ENCODE measurements around the gene PRPF38B.

DNA sequence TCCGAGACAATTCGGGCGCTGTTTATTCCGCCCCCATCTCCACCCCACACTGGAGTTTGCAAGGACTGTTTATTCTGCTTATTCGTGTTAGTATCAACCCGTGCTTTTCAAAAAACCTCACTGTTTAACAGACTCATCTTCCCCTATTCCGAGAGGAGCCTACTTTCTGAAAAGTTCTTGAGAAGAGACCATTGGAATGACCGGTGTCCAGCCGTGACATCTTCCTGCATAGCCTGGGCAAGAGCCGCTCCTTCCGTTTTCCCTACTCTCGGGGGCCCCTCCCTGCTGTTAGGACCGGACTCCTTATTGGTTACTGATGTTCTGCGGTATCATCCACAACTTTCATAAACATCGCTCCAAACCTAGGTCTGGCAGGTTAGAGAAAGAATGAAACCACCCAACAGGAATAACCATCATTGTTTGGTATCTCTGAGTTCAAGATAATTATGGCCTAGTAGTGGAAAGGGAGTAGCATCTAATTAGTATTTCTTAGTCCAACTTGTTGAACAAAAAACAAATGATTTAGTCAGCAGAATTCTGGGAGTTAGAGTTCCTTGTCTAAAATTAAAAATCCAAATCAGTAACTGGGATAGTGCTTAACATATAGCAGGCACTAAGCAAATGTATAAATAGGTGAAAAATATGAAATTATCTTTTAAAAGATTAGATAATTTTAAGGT is 55.2 kb downstream of the PRPF38B start:
- peak; percentile 79; the same call in 1 of the 2 replicates for TF ChIP-seq POLR2A (conservative IDR thresholded peaks at IDR 0.05)
- TF ChIP-seq NFIX (CRISPR knock-in tag; IDR thresholded peaks at IDR 0.05; ENCODE audit: low read depth), result no peak
- TF ChIP-seq EZH2 (IDR thresholded peaks at IDR 0.05; ENCODE audit: borderline replicate concordance, low read depth, low read length), result no peak
- TF ChIP-seq, protein P1, sequence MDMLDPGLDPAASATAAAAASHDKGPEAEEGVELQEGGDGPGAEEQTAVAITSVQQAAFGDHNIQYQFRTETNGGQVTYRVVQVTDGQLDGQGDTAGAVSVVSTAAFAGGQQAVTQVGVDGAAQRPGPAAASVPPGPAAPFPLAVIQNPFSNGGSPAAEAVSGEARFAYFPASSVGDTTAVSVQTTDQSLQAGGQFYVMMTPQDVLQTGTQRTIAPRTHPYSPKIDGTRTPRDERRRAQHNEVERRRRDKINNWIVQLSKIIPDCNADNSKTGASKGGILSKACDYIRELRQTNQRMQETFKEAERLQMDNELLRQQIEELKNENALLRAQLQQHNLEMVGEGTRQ (CRISPR knock-in tag; IDR thresholded peaks at IDR 0.05), result no peak
- TF ChIP-seq ZNF408 (CRISPR knock-in tag; IDR thresholded peaks at IDR 0.05; ENCODE audit: low read depth), result no peak
- TF ChIP-seq, protein P2, sequence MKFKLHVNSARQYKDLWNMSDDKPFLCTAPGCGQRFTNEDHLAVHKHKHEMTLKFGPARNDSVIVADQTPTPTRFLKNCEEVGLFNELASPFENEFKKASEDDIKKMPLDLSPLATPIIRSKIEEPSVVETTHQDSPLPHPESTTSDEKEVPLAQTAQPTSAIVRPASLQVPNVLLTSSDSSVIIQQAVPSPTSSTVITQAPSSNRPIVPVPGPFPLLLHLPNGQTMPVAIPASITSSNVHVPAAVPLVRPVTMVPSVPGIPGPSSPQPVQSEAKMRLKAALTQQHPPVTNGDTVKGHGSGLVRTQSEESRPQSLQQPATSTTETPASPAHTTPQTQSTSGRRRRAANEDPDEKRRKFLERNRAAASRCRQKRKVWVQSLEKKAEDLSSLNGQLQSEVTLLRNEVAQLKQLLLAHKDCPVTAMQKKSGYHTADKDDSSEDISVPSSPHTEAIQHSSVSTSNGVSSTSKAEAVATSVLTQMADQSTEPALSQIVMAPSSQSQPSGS (CRISPR knock-in tag; IDR thresholded peaks at IDR 0.05), result no peak
- TF ChIP-seq POLR2AphosphoS2 (IDR thresholded peaks at IDR 0.05; ENCODE audit: low read length), result no peak
- no peak for TF ChIP-seq PTTG1 (tag; IDR thresholded peaks at IDR 0.05; ENCODE audit: low read depth)
- no peak for TF ChIP-seq TRIM24 (IDR thresholded peaks at IDR 0.05)
- TF ChIP-seq, protein P3, sequence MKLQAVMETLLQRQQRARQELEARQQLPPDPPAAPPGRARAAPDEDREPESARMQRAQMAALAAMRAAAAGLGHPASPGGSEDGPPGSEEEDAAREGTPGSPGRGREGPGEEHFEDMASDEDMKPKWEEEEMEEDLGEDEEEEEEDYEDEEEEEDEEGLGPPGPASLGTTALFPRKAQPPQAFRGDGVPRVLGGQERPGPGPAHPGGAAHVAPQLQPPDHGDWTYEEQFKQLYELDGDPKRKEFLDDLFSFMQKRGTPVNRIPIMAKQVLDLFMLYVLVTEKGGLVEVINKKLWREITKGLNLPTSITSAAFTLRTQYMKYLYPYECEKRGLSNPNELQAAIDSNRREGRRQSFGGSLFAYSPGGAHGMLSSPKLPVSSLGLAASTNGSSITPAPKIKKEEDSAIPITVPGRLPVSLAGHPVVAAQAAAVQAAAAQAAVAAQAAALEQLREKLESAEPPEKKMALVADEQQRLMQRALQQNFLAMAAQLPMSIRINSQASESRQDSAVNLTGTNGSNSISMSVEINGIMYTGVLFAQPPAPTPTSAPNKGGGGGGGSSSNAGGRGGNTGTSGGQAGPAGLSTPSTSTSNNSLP (IDR thresholded peaks at IDR 0.05; ENCODE audit: borderline replicate concordance, low read depth, low read length), result no peak

Data from K562 (cell line).